Medulla oblongata (tissue), 1 donor: Measurements from ENCODE around the gene CWC25.
"Not testable (repeated sequence)": the region's sequence is repeated elsewhere in the genome, so short reads cannot be mapped to it uniquely, and the experiment has no call there.

ENCODE experiments used
- DNase-seq: peaks from one replicate; pipeline ENCODE4 v3.0.0-alpha.2; 2015; ENCODE audit errors: extremely low spot score

Gene CWC25

DNA sequence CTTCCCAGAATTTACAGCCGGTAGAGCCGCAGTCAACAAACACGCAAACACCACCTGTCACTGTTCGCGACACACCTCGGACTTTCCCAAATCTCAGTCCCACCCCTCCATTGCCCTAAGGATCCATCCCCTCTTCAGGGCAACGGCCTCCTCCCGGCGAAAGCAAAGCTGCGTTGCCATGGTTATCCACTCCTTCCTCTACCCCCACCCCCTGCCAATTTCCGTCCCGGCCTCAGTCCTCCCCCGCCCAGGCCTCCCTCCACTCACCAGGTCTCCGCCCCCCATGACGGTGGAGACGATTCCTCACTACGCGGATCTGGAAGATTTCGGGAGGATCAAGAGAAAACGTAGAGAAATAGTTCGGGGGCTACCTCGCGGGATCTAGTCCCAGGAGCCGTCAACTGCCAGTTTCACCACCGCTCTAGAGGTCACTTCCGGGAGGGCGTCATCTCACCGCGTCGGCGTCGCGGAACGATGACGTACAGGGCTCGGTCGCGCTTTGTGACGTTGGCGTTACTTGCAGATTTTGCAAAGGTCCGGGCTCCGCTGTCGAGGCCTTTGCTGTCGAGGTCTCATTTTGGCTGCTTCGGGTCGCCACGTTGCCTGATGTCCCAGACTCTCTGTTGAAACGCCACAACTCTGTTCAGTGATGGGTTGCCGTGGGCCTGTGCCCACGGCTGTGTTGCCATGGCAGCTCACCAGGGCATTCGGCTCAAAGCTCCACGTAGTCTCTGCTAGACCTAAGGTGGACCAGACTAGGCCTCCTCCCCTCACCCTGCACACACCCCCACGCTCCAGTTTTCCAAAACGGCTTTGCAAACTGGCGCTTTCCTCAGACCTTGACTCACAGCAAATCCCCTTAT, at the start of gene CWC25:
TSS of gene CWC25 (minus strand) at position 423 of the 863 bp plus-strand sequence. CDS start at position 285, 138 bp downstream.
- DNase-seq: peak; percentile 95

- DNase-seq: no peak
Measured at GRCh38 chr17:38873640-38874380, 48.7 kb upstream of the CWC25 start.

DNA sequence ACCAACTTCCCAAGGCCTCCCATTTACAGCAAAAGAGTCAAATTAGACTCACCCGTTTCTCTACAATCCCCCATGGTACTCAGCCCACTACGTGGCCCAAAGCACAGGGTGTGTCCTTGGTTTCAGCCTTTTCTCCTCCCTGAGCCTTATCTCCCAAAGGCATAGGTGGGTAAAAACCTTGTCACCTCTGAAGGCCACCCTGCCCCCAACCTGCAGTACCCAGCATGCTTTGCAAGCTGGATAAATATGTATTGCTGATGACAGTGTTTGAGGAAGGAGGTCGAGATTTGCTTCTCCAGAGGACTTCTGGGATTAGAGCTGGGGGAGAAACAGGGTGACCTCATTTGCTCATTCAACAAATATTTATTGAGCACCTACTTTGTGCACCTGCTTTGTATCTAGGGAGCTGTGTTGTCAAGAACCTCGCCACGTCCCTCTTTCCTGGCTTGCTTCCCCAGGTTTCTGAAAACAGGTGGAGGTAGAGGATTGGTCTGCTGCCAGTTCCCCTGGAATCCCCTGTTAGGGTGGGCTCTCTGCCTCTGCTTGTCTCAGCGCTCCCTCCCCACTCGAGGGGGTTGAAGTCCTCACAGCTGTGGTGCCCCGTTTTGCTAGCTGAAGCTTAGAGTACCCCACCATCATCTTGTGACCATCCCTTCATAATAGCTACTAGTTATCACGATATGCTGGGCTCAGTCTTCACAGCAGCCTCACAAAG, 47.7 kb upstream of the CWC25 start:
- DNase-seq: no peak

GRCh38 chr17:38872027-38872511, 46.9 kb upstream of the CWC25 start:
- no peak for DNase-seq

DNA sequence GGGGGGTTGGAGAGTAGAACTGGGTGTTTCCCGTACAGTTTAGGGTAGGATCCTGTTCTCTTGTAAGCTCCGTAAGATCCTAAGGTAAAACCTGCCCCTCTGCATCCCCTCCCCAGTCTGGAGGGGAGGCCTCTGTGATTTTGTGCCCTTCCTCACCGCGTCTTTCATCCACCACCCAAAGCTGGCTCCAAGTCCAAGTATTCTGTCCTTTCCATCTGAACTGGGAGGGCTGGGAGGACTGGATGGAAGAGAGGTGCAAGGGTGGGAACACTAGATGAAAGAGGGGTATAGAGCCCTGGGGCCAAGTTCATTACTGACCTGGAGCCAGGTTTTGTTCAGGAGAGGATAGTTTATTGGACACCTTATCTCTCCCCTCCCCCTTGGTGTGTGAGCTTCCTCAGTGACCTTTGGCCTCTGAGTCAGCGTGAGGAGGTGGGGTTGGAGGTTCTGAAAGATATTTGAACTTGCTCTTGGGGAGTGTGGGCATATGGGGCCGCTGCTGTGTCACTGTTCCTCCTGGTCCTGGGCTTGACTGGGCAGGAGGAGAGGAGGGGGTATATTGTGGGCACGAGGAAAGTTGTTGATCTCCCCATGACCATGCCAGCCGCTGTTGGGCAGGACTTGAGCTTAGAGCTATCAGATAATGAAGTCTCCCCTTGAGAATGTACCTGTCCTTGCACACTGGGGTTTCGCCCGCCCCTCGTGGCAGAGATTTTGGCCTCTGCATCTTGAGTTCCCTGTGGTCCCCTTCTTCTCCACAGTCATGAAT, 46.3 kb upstream of the CWC25 start:
- peak; percentile 63 for DNase-seq

GRCh38 chr17:38870259-38871165, 45.4 kb upstream of the CWC25 start:
- peak; percentile 71 for DNase-seq

- peak; percentile 91 for DNase-seq
Measured at GRCh38 chr17:38869526-38870258, 44.6 kb upstream of the CWC25 start, which contains the start of gene LASP1. Gene LASP1 (plus strand): TSS chr17:38870058. CDS start chr17:38870190, 132 bp downstream.

GRCh38 chr17:38868817-38869525, 43.9 kb upstream of the CWC25 start:
- DNase-seq: peak; percentile 94

DNA sequence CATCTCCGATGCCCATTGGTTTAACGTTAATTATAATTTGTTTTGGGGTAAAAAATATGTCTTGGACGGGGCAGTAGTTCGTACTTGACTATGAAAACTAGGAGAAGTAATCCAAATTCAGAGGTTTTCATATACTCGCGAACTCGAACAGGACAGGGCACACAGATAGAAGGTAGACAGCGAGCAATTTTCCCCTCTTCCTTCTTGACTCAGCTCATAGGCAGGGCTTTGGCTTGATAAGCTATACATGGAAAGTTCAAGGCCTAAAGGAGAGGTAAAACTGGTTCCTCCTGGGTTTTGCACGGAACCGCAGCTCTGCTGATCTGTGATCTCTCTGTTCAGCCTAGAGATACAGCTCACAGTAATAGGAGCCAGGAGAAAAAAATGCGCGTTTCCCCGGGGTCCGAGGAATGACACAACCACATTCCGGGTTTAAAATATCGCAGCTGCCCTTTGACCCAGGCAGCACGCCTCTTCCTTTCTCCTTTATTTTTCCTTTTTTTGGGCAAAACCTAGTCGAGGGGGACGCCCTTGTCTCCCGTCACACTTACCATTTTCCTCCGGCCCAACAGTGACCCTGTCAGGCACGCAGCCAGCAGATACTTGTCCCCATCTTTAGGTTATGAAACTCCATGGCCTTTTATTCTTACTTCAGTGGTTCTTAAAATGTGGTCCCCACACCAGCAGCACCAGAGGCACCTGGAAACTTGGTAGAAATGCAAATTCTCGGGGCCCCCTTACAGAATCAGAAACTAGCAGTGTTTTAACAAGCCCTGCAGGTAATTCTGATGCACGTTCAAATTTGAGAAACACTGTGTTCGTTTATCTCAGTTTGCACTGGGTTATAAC, 43.1 kb upstream of the CWC25 start:
- peak; percentile 49 for DNase-seq

- DNase-seq: peak; percentile 72
Measured at GRCh38 chr17:38867179-38867967, 42.3 kb upstream of the CWC25 start.

DNA sequence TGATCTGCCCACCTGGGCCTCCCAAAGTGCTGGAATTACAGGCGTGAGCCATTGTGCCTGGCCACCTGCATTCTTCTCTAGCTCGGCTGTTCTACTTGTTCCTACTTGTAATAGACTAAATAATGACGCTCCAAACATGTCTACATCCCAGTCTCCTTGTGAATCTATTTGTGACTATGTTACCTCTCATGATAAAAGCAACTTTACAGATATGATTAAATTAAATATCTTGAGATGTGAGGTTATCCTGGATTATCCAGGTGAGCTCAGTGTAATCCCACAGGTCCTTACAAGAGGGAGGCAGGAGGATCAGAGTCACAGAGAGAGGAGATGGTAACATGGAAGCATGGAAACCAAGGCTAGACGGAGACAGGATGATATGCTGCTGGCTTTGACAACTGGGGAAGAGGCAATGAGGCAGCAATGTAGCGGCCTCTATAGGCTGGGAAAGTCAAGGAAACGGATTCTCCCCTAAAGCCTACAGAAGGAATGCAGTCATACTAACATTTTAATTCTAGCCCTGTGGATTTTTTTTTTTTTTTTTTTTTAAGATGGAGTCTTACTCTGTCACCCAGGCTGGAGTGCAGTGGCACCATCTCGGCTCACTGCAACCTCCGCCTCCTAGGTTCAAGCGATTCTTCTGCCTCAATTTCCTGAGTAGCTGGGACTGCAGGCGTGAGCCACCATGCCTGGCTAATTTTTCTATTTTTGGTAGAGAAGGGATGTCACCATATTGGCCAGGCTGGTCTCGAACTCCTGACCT, 39.7 kb upstream of the CWC25 start:
- no peak for DNase-seq

- no peak for DNase-seq
Measured at GRCh38 chr17:38861399-38861843, 36.3 kb upstream of the CWC25 start.

DNA sequence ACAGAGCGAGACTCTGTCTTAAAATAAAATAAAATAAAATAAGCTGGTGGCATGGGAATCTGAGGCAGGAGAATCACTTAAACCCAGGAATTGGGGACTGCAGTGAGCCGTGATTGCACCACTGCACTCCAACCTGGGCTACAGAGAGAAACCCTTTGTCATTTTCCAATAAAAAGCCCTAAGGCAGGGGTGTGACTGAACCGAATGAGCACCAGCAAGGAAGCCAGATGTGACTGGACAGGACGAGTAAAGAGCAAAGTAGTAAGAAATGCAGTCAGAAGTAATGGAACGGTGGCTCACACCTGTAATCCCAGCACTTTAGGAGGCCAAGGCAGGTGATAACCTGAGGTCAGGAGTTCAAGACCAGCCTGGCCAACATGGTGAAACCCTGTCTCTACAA, 32.1 kb upstream of the CWC25 start:
- no peak for DNase-seq

- DNase-seq: not testable (repeated sequence)
Measured at GRCh38 chr17:38855101-38855714, 30.1 kb upstream of the CWC25 start.
